ENCODE data around the gene DMRT1. TPM values are rescaled to one million over a fixed set of nuclear protein-coding genes. Genes with fewer than 3 reads are reported as not detected.

The DMRT1 gene
- not detected for total RNA-seq
- long read RNA-seq, result 0 reads

DNA sequence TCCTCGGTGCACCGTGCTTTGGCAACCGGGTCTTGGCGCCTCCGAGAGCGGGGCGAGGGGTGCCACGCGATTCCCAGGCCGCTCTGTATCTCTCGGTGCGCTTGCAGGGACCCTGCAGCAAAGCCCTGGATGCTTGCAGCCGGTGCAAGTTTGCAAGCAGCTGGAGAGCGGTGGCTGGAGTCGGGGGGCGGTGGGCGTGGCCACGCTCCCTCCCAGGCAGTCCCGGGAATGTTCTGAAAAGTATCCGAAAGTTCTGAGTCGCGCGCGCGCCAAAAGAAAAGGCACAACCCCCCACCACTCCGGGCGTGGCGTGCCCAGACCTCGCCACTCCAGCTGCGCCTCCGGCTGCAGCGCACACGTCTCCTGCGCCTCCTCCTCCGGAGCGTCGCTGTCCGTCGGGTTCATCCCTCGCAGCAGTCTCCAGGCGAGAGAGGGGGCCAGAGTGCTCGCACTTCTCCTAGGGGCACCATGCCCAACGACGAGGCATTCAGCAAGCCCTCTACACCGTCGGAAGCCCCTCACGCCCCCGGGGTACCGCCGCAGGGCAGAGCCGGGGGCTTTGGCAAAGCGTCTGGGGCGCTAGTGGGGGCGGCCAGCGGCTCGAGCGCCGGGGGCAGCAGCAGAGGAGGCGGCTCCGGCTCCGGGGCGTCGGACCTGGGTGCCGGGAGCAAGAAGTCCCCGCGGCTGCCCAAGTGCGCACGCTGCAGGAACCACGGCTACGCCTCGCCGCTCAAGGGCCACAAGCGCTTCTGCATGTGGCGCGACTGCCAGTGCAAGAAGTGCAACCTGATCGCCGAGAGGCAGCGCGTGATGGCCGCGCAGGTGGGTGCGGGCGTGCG, at the start of gene DMRT1:
Gene DMRT1, plus strand, starts transcription at position 327 of the 839 bp plus-strand sequence. Its CDS starts 142 bp downstream, at position 469.
- H3K27me3 ChIP-seq (ENCODE audit: low read depth), result peaks cover 79% of the 10 kb centered on the region
- intact Hi-C loops (cut with DNase I), result no loop called here
- H3K36me3 ChIP-seq, result no peaks in the 10 kb centered on the region
- no peak for DNase-seq
- H3K9me3 ChIP-seq, result no peaks in the 10 kb centered on the region
- peak; percentile 35 to 51 for ATAC-seq
- no peak within 1 kb of the TSS for H3K4me3 ChIP-seq
- no peak within 1 kb of the TSS for H3K27ac ChIP-seq
- peaks cover 8% of the 10 kb centered on the region for H3K4me1 ChIP-seq
- TF ChIP-seq, protein P1, sequence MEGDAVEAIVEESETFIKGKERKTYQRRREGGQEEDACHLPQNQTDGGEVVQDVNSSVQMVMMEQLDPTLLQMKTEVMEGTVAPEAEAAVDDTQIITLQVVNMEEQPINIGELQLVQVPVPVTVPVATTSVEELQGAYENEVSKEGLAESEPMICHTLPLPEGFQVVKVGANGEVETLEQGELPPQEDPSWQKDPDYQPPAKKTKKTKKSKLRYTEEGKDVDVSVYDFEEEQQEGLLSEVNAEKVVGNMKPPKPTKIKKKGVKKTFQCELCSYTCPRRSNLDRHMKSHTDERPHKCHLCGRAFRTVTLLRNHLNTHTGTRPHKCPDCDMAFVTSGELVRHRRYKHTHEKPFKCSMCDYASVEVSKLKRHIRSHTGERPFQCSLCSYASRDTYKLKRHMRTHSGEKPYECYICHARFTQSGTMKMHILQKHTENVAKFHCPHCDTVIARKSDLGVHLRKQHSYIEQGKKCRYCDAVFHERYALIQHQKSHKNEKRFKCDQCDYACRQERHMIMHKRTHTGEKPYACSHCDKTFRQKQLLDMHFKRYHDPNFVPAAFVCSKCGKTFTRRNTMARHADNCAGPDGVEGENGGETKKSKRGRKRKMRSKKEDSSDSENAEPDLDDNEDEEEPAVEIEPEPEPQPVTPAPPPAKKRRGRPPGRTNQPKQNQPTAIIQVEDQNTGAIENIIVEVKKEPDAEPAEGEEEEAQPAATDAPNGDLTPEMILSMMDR (IDR thresholded peaks at IDR 0.05), result no peak

DNA sequence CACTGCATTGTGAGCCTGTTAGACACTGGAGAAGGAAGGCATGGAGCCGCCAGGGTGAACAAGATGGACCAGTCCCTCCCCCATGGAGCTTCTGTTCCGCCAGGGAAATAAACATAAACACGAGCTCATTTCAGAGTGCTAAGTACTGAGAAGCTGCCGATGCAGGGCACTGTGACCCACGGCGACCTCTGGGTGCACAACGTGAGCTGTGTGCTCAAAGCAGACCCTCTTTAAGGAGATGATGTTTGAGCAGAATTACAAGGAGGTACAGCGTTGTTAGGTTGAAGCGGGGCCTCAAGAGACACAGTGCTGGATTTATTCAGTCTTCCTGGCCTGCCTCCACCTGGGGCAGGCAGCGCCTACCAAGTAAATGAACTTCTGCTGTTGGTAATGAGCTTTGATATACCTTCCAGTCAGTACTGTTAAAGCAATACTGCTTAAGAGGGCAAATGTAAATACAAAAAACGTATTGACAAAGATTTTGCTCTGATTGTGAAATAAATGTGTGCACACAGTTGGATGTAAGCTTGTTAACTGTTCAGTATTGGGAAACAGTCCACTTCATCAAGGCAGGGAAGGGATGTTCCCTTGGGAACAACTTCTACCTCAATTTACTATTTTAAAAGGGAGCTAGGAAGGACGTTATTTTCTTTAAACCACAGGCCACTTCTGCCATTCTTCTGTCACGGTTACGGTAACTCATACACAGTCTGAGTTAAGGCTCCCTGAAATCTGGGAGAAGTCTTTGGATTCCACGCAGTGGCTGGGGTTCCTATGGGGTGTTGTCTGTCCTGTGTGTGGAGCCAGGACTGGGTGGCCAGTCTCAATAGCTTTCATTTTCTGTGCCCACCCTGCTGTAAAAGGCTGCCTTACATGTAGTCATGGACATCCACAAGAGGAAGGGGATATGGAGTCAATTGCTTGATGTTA, 48.9 kb upstream of the DMRT1 start:
- H3K27ac ChIP-seq, result peak overlapping the region; percentile 41
- peak; percentile 87 to 90 for ATAC-seq

DNA sequence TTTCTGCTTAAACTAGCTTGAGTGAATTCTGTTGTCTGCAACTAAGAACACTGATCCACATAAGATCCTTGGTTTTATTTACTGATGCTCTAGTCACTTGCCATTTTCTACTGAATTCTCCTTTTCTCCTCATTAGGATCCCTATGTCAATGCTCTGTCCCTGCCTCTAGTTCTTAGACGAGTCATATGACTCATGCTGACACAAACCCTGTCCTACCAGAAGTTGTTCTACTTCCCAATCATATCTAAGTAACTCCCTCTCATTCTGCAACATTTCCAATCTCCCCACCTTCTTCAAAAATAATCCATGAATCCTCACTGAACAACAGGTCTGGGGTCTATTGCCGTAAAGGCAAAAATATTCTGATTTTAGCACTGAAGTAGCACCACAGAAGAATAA, 47.1 kb upstream of the DMRT1 start:
- no peaks in the 10 kb centered on the region for H3K36me3 ChIP-seq
- TF ChIP-seq, protein P1 (IDR thresholded peaks at IDR 0.05), result no peak
- H3K4me1 ChIP-seq, result no peaks in the 10 kb centered on the region
- no peaks in the 10 kb centered on the region for H3K9me3 ChIP-seq
- intact Hi-C loops (cut with DNase I), result no loop called here
- H3K4me3 ChIP-seq, result no peak overlapping the region
- DNase-seq, result no peak
- H3K27me3 ChIP-seq (ENCODE audit: low read depth), result no peaks in the 10 kb centered on the region
- H3K27ac ChIP-seq, result no peak overlapping the region
- no peak for ATAC-seq

More for the DNA sequence above, 48.9 kb upstream of the DMRT1 start:
- Histone ChIP-seq H3K4me3 (no peak overlapping the region), H3K9me3 (no peaks in the 10 kb centered on the region), H3K27me3 (ENCODE audit: low read depth) (no peaks in the 10 kb centered on the region), H3K36me3 (no peaks in the 10 kb centered on the region), H3K4me1 (no peaks in the 10 kb centered on the region)
- DNase-seq, result peak; percentile 46
- TF ChIP-seq, protein P1 (IDR thresholded peaks at IDR 0.05), result no peak
- intact Hi-C loops (cut with DNase I), result no loop called here

DNA sequence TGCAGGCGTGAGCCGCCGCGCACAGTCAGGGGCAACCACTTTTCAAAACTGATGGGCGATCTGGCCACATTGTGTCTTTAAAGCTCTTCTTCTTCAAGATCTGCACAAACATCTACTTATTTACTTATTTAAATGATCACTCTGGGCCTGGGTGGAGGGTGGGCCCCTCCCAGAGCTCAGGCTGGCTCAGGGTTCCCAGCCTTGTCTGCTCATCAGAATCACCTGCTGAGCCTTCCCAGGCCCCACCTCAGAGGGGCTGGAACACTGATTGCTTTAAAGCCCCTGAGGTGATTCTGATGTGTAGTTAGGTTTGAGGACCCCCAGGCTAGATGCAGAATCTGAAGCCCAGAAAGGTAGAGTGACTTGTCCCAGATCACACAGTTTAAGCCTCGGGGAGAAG, 45.6 kb upstream of the DMRT1 start:
- Histone ChIP-seq H3K36me3 (no peaks in the 10 kb centered on the region), H3K27ac (no peak overlapping the region), H3K9me3 (no peaks in the 10 kb centered on the region), H3K4me1 (no peaks in the 10 kb centered on the region), H3K4me3 (no peak overlapping the region), H3K27me3 (ENCODE audit: low read depth) (no peaks in the 10 kb centered on the region)
- intact Hi-C loops (cut with DNase I), result no loop called here
- TF ChIP-seq, protein P1 (IDR thresholded peaks at IDR 0.05), result no peak
- DNase-seq (no peak), ATAC-seq (no peak)

DNA sequence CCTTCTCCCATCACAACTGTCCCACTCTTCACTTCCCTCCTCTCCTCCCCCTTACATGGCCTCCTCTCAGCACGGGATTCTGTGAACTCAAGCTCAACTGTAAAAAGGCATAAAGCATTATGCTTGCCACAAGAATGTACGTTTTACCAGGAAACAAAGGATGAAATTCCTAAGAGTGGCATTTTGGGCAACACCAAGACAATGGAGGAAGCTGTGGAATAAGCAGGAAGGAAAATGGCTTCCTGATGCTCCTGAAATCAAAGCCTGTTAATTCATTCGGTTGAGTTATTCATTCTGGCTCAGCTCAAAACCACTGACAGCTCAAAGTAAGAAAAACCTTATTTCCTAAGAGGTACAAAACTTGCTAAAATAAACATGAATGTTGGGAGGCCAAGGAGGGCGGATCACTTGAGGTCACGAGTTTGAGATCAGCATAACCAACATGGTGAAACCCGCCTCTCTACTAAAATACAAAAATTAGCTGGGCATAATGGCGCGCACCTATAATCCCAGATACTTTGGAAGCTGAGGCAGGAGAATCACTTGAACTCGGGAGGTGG, 40.8 kb upstream of the DMRT1 start:
- no peak for ATAC-seq
- intact Hi-C loops (cut with DNase I), result no loop called here
- no peaks in the 10 kb centered on the region for H3K27me3 ChIP-seq (ENCODE audit: low read depth)

More for the DNA sequence above, 40.8 kb upstream of the DMRT1 start:
- Histone ChIP-seq H3K27ac (no peak overlapping the region), H3K4me3 (no peak overlapping the region), H3K9me3 (no peaks in the 10 kb centered on the region), H3K4me1 (no peaks in the 10 kb centered on the region), H3K36me3 (no peaks in the 10 kb centered on the region)
- TF ChIP-seq, protein P1 (IDR thresholded peaks at IDR 0.05), result no peak
- no peak for DNase-seq

All from lower lobe of right lung (tissue), 2 donors.